Measurements from ENCODE around the gene MALAT1.
A peak's percentile ranks its signal among the peaks of the same experiment; 100 is the strongest.
"Not testable (repeated sequence)": the region's sequence is repeated elsewhere in the genome, so short reads cannot be mapped to it uniquely, and the experiment has no call there.

The MALAT1 gene

DNA sequence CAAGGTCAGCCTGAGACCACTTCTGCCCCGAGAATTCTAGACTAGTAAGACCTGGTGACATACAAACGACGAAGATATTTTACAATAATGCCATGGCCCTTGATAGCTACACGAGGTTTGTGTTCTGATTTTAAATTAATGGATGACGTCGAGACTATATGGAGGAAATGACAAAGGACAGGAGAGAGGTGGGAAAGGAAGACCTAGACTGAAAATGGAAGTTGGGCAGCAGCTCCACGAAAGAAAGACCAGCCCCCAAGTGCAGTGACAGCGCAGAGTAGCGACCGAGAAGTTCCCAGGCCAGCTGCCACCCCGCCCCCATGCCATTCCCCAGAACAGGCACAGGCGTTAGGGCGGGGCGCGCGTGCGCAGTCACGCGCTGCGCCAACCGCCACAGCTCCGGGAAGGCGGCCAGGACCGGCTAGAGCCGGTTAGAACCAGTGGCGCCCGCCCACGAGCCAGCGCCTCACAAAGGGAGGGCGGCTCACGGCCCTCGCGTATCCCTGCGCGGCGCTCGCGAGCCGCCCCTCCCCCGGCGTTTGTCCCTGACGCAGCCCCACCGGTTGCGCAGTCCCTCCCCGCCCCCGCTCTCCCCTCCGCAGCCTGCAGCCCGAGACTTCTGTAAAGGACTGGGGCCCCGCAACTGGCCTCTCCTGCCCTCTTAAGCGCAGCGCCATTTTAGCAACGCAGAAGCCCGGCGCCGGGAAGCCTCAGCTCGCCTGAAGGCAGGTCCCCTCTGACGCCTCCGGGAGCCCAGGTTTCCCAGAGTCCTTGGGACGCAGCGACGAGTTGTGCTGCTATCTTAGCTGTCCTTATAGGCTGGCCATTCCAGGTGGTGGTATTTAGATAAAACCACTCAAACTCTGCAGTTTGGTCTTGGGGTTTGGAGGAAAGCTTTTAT is 1.5 kb upstream of the MALAT1 start:
- DNase-seq (ENCODE audit: low read depth in 1 of 2, low spot score in 1 of 2) = peak; percentile 96 to 98

DNA sequence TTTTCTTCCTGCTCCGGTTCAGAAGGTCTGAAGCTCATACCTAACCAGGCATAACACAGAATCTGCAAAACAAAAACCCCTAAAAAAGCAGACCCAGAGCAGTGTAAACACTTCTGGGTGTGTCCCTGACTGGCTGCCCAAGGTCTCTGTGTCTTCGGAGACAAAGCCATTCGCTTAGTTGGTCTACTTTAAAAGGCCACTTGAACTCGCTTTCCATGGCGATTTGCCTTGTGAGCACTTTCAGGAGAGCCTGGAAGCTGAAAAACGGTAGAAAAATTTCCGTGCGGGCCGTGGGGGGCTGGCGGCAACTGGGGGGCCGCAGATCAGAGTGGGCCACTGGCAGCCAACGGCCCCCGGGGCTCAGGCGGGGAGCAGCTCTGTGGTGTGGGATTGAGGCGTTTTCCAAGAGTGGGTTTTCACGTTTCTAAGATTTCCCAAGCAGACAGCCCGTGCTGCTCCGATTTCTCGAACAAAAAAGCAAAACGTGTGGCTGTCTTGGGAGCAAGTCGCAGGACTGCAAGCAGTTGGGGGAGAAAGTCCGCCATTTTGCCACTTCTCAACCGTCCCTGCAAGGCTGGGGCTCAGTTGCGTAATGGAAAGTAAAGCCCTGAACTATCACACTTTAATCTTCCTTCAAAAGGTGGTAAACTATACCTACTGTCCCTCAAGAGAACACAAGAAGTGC is 661 bp upstream of the MALAT1 start:
- DNase-seq (ENCODE audit: low read depth in 1 of 2, low spot score in 1 of 2) = peak; percentile 26 to 46

DNA sequence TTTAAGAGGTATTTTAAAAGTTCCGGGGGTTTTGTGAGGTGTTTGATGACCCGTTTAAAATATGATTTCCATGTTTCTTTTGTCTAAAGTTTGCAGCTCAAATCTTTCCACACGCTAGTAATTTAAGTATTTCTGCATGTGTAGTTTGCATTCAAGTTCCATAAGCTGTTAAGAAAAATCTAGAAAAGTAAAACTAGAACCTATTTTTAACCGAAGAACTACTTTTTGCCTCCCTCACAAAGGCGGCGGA is 193 bp upstream of the MALAT1 start:
- DNase-seq (ENCODE audit: low read depth in 1 of 2, low spot score in 1 of 2) = no peak

DNA sequence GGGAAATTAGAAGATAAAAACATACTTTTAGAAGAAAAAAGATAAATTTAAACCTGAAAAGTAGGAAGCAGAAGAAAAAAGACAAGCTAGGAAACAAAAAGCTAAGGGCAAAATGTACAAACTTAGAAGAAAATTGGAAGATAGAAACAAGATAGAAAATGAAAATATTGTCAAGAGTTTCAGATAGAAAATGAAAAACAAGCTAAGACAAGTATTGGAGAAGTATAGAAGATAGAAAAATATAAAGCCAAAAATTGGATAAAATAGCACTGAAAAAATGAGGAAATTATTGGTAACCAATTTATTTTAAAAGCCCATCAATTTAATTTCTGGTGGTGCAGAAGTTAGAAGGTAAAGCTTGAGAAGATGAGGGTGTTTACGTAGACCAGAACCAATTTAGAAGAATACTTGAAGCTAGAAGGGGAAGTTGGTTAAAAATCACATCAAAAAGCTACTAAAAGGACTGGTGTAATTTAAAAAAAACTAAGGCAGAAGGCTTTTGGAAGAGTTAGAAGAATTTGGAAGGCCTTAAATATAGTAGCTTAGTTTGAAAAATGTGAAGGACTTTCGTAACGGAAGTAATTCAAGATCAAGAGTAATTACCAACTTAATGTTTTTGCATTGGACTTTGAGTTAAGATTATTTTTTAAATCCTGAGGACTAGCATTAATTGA is 1.0 kb downstream of the MALAT1 start:
- DNase-seq (ENCODE audit: low read depth in 1 of 2, low spot score in 1 of 2) = no peak

DNA sequence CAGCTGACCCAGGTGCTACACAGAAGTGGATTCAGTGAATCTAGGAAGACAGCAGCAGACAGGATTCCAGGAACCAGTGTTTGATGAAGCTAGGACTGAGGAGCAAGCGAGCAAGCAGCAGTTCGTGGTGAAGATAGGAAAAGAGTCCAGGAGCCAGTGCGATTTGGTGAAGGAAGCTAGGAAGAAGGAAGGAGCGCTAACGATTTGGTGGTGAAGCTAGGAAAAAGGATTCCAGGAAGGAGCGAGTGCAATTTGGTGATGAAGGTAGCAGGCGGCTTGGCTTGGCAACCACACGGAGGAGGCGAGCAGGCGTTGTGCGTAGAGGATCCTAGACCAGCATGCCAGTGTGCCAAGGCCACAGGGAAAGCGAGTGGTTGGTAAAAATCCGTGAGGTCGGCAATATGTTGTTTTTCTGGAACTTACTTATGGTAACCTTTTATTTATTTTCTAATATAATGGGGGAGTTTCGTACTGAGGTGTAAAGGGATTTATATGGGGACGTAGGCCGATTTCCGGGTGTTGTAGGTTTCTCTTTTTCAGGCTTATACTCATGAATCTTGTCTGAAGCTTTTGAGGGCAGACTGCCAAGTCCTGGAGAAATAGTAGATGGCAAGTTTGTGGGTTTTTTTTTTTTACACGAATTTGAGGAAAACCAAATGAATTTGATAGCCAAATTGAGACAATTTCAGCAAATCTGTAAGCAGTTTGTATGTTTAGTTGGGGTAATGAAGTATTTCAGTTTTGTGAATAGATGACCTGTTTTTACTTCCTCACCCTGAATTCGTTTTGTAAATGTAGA is 1.7 kb downstream of the MALAT1 start:
- DNase-seq (ENCODE audit: low read depth in 1 of 2, low spot score in 1 of 2) = no peak

DNA sequence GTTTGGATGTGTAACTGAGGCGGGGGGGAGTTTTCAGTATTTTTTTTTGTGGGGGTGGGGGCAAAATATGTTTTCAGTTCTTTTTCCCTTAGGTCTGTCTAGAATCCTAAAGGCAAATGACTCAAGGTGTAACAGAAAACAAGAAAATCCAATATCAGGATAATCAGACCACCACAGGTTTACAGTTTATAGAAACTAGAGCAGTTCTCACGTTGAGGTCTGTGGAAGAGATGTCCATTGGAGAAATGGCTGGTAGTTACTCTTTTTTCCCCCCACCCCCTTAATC is 2.3 kb downstream of the MALAT1 start:
- no peak for DNase-seq (ENCODE audit: low read depth in 1 of 2, low spot score in 1 of 2)

DNA sequence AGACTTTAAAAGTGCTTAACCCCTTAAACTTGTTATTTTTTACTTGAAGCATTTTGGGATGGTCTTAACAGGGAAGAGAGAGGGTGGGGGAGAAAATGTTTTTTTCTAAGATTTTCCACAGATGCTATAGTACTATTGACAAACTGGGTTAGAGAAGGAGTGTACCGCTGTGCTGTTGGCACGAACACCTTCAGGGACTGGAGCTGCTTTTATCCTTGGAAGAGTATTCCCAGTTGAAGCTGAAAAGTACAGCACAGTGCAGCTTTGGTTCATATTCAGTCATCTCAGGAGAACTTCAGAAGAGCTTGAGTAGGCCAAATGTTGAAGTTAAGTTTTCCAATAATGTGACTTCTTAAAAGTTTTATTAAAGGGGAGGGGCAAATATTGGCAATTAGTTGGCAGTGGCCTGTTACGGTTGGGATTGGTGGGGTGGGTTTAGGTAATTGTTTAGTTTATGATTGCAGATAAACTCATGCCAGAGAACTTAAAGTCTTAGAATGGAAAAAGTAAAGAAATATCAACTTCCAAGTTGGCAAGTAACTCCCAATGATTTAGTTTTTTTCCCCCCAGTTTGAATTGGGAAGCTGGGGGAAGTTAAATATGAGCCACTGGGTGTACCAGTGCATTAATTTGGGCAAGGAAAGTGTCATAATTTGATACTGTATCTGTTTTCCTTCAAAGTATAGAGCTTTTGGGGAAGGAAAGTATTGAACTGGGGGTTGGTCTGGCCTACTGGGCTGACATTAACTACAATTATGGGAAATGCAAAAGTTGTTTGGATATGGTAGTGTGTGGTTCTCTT is 2.8 kb downstream of the MALAT1 start:
- no peak for DNase-seq (ENCODE audit: low read depth in 1 of 2, low spot score in 1 of 2)

DNA sequence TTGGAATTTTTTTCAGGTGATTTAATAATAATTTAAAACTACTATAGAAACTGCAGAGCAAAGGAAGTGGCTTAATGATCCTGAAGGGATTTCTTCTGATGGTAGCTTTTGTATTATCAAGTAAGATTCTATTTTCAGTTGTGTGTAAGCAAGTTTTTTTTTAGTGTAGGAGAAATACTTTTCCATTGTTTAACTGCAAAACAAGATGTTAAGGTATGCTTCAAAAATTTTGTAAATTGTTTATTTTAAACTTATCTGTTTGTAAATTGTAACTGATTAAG is 3.4 kb downstream of the MALAT1 start:
- DNase-seq (ENCODE audit: low read depth in 1 of 2, low spot score in 1 of 2) = no peak

DNA sequence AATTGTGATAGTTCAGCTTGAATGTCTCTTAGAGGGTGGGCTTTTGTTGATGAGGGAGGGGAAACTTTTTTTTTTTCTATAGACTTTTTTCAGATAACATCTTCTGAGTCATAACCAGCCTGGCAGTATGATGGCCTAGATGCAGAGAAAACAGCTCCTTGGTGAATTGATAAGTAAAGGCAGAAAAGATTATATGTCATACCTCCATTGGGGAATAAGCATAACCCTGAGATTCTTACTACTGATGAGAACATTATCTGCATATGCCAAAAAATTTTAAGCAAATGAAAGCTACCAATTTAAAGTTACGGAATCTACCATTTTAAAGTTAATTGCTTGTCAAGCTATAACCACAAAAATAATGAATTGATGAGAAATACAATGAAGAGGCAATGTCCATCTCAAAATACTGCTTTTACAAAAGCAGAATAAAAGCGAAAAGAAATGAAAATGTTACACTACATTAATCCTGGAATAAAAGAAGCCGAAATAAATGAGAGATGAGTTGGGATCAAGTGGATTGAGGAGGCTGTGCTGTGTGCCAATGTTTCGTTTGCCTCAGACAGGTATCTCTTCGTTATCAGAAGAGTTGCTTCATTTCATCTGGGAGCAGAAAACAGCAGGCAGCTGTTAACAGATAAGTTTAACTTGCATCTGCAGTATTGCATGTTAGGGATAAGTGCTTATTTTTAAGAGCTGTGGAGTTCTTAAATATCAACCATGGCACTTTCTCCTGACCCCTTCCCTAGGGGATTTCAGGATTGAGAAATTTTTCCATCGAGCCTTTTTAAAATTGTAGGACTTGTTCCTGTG is 3.9 kb downstream of the MALAT1 start:
- DNase-seq (ENCODE audit: low read depth in 1 of 2, low spot score in 1 of 2) = no peak

DNA sequence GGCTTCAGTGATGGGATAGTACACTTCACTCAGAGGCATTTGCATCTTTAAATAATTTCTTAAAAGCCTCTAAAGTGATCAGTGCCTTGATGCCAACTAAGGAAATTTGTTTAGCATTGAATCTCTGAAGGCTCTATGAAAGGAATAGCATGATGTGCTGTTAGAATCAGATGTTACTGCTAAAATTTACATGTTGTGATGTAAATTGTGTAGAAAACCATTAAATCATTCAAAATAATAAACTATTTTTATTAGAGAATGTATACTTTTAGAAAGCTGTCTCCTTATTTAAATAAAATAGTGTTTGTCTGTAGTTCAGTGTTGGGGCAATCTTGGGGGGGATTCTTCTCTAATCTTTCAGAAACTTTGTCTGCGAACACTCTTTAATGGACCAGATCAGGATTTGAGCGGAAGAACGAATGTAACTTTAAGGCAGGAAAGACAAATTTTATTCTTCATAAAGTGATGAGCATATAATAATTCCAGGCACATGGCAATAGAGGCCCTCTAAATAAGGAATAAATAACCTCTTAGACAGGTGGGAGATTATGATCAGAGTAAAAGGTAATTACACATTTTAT is 4.6 kb downstream of the MALAT1 start:
- no peak for DNase-seq (ENCODE audit: low read depth in 1 of 2, low spot score in 1 of 2)

DNA sequence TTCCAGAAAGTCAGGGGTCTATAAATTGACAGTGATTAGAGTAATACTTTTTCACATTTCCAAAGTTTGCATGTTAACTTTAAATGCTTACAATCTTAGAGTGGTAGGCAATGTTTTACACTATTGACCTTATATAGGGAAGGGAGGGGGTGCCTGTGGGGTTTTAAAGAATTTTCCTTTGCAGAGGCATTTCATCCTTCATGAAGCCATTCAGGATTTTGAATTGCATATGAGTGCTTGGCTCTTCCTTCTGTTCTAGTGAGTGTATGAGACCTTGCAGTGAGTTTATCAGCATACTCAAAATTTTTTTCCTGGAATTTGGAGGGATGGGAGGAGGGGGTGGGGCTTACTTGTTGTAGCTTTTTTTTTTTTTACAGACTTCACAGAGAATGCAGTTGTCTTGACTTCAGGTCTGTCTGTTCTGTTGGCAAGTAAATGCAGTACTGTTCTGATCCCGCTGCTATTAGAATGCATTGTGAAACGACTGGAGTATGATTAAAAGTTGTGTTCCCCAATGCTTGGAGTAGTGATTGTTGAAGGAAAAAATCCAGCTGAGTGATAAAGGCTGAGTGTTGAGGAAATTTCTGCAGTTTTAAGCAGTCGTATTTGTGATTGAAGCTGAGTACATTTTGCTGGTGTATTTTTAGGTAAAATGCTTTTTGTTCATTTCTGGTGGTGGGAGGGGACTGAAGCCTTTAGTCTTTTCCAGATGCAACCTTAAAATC is 5.3 kb downstream of the MALAT1 start:
- no peak for DNase-seq (ENCODE audit: low read depth in 1 of 2, low spot score in 1 of 2)

DNA sequence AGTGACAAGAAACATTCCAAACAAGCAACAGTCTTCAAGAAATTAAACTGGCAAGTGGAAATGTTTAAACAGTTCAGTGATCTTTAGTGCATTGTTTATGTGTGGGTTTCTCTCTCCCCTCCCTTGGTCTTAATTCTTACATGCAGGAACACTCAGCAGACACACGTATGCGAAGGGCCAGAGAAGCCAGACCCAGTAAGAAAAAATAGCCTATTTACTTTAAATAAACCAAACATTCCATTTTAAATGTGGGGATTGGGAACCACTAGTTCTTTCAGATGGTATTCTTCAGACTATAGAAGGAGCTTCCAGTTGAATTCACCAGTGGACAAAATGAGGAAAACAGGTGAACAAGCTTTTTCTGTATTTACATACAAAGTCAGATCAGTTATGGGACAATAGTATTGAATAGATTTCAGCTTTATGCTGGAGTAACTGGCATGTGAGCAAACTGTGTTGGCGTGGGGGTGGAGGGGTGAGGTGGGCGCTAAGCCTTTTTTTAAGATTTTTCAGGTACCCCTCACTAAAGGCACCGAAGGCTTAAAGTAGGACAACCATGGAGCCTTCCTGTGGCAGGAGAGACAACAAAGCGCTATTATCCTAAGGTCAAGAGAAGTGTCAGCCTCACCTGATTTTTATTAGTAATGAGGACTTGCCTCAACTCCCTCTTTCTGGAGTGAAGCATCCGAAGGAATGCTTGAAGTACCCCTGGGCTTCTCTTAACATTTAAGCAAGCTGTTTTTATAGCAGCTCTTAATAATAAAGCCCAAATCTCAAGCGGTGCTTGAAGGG is 6.0 kb downstream of the MALAT1 start:
- DNase-seq (ENCODE audit: low read depth in 1 of 2, low spot score in 1 of 2) = no peak

DNA sequence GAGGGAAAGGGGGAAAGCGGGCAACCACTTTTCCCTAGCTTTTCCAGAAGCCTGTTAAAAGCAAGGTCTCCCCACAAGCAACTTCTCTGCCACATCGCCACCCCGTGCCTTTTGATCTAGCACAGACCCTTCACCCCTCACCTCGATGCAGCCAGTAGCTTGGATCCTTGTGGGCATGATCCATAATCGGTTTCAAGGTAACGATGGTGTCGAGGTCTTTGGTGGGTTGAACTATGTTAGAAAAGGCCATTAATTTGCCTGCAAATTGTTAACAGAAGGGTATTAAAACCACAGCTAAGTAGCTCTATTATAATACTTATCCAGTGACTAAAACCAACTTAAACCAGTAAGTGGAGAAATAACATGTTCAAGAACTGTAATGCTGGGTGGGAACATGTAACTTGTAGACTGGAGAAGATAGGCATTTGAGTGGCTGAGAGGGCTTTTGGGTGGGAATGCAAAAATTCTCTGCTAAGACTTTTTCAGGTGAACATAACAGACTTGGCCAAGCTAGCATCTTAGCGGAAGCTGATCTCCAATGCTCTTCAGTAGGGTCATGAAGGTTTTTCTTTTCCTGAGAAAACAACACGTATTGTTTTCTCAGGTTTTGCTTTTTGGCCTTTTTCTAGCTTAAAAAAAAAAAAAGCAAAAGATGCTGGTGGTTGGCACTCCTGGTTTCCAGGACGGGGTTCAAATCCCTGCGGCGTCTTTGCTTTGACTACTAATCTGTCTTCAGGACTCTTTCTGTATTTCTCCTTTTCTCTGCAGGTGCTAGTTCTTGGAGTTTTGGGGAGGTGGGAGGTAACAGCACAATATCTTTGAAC is 6.8 kb downstream of the MALAT1 start:
- no peak for DNase-seq (ENCODE audit: low read depth in 1 of 2, low spot score in 1 of 2)

DNA sequence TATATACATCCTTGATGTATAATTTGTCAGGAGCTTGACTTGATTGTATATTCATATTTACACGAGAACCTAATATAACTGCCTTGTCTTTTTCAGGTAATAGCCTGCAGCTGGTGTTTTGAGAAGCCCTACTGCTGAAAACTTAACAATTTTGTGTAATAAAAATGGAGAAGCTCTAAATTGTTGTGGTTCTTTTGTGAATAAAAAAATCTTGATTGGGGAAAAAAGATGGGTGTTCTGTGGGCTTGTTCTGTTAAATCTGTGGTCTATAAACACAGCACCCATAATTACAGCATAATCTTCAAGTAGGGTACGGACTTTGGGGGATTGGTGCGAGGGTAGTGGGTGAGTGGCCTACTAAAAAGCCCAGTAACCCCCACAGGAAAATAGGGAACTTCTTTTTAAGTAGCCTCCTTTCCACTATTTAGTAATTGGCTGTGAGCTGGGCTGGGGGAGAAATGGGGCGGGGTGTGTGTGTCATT is 7.5 kb downstream of the MALAT1 start:
- DNase-seq (ENCODE audit: low read depth in 1 of 2, low spot score in 1 of 2) = no peak

DNA sequence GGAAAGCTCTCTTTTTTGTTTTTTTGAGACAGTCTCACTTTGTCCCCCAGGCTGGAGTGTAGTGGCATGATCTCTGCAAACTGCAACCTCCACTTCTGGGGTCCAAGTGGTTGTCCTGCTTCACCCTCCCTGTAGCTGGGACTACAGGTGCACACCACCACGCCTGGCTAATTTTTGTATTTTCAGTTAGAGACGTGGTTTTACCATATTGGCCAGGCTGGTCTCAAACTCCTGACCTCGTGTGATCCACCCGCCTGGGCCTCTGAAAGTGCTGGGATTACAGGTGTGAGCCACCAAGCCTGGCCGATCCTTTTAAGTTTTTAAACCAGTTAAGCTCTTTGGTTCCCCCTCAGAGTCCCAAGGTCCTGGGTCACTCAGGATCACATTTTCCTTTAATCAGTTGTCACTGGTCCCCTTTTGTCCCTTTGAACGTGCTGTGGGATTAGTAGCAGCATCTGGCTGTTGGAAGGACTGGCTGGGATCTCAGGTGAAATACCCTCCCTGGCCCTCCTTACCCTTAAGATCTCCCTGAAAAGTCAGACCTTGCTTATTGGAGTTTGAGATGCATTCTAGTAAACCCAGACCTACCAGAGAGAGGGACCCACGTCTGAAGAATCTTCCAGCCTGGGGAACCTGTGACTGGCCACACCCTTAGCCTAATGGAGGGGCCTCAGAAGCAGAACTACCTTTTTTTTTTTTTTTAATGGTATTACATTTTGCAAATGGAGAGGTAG is 8.1 kb downstream of the MALAT1 start:
- no peak for DNase-seq (ENCODE audit: low read depth in 1 of 2, low spot score in 1 of 2)

DNA sequence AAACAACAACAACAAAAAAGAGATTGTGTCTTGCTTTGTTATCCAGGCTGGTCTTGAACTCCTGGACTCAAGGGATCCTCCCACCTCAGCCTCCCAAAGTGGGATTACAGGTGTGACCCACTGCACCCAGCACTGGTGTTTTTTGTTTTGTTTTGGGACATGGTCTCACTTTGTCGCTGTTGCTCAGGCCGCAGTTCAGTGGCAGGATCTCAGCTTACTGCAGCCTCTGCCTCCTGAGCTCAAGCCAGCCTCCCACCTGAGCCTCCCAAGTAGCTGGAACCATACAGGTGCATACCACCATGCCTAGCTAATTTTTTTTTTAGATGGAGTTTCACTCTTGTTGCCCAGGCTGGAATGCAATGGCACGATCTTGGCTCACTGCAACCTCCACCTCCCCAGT is 13.5 kb downstream of the MALAT1 start:
- not testable (repeated sequence) for DNase-seq (ENCODE audit: low read depth in 1 of 2, low spot score in 1 of 2)
